HEK293T (cell line): ENCODE measurements around the gene PHLPP1.

Experiments used
- CTCF ChIA-PET: fragments of 350-600 bp; formaldehyde crosslinking; extraction: SDS; loops from one replicate; lab custom pipeline; 2021; ENCODE audit warnings: antibody characterized with exemption, inconsistent platforms; lab: Yijun Ruan, JAX
- POLR2A ChIA-PET: fragments of 350-600 bp; formaldehyde crosslinking; extraction: SDS; loops from one replicate; lab custom pipeline; 2020; ENCODE audit warnings: antibody characterized with exemption, inconsistent platforms; lab: Yijun Ruan, JAX
- DNase-seq: peaks from one replicate; pipeline ENCODE4 v3.0.0; 2012; ENCODE audit warnings: mixed read lengths; ENCODE audit errors: extremely low spot score
- ARNT ChIP-seq: fragments of 450-650 bp; IDR thresholded peaks from 2 replicates; pipeline ENCODE4 v1.6.1; 2017; ENCODE audit warnings: mild to moderate bottlenecking
- BHLHE40 ChIP-seq: fragments of 450-650 bp; IDR thresholded peaks from 2 replicates; pipeline ENCODE4 v1.6.1; 2016; ENCODE audit warnings: mild to moderate bottlenecking, moderate library complexity, borderline replicate concordance
- CTBP1 ChIP-seq: fragments of 450-650 bp; IDR thresholded peaks from 2 replicates; pipeline ENCODE4 v1.6.1; 2016; ENCODE audit warnings: borderline replicate concordance
- ELF4 ChIP-seq: fragments of 450-650 bp; IDR thresholded peaks from 2 replicates; pipeline ENCODE4 v1.6.1; 2017; ENCODE audit warnings: antibody characterized with exemption
- FOXA1 ChIP-seq: fragments of 450-650 bp; IDR thresholded peaks from 2 replicates; pipeline ENCODE4 v1.6.1; 2016; ENCODE audit warnings: mild to moderate bottlenecking
- FOXK2 ChIP-seq: fragments of 450-650 bp; IDR thresholded peaks from 2 replicates; pipeline ENCODE4 v1.6.1; 2016; ENCODE audit warnings: mild to moderate bottlenecking
- FOXM1 ChIP-seq: fragments of 450-650 bp; IDR thresholded peaks from 2 replicates; pipeline ENCODE4 v1.6.1; 2017; ENCODE audit warnings: mild to moderate bottlenecking, borderline replicate concordance
- HDGF ChIP-seq: fragments of 450-650 bp; IDR thresholded peaks from 2 replicates; pipeline ENCODE4 v1.6.1; 2017; ENCODE audit warnings: antibody characterized with exemption, borderline replicate concordance
- L3MBTL2 ChIP-seq: fragments of 450-650 bp; conservative IDR thresholded peaks from 2 replicates; pipeline ENCODE4 v1.6.1; 2016; ENCODE audit warnings: mild to moderate bottlenecking
- LEF1 ChIP-seq: fragments of 450-650 bp; IDR thresholded peaks from 2 replicates; pipeline ENCODE4 v1.6.1; 2017; ENCODE audit warnings: mild to moderate bottlenecking, borderline replicate concordance
- NFRKB ChIP-seq: fragments of 450-650 bp; IDR thresholded peaks from 2 replicates; pipeline ENCODE4 v1.6.1; 2016; ENCODE audit warnings: mild to moderate bottlenecking, moderate library complexity
- PKNOX1 ChIP-seq: fragments of 450-650 bp; IDR thresholded peaks from 2 replicates; pipeline ENCODE4 v1.6.1; 2016
- SP1 ChIP-seq: fragments of 450-650 bp; IDR thresholded peaks from 2 replicates; pipeline ENCODE4 v1.6.1; 2017
- SUZ12 ChIP-seq: fragments of 450-650 bp; IDR thresholded peaks from 2 replicates; pipeline ENCODE4 v1.6.1; 2016; ENCODE audit warnings: mild to moderate bottlenecking
- TARDBP ChIP-seq: fragments of 450-650 bp; IDR thresholded peaks from 2 replicates; pipeline ENCODE4 v1.6.1; 2016
- ZNF384 ChIP-seq: fragments of 450-650 bp; IDR thresholded peaks from 2 replicates; pipeline ENCODE4 v1.6.1; 2016

The PHLPP1 gene

GRCh38 chr18:62757399-62758010 lies 42.2 kb downstream of the PHLPP1 start:
- POLR2A ChIA-PET: interaction anchor here (0.7 kb wide), 1 partner anchor 9 kb away, joined by 3 read pairs; no protein-coding TSS in a partner anchor
- no peak for DNase-seq
- TF ChIP-seq FOXM1 (no peak), FOXK2 (no peak), LEF1 (no peak), SUZ12 (no peak), L3MBTL2 (no peak), ZNF384 (no peak), TARDBP (no peak), NFRKB (no peak), ELF4 (no peak), PKNOX1 (no peak), BHLHE40 (no peak), HDGF (no peak), CTBP1 (no peak), FOXA1 (no peak)
- CTCF ChIA-PET: no interaction called here

- ChIA-PET POLR2A (no interaction called here), CTCF (no interaction called here)
- TF ChIP-seq FOXM1 (no peak), ELF4 (no peak), FOXK2 (no peak), CTBP1 (no peak), LEF1 (no peak), PKNOX1 (no peak), BHLHE40 (no peak), FOXA1 (no peak), TARDBP (no peak), SUZ12 (no peak), L3MBTL2 (no peak), HDGF (no peak), ARNT (no peak), ZNF384 (no peak), SP1 (no peak), NFRKB (no peak)
- DNase-seq: no peak
Measured at GRCh38 chr18:62758591-62758990, 43.2 kb downstream of the PHLPP1 start.

DNA sequence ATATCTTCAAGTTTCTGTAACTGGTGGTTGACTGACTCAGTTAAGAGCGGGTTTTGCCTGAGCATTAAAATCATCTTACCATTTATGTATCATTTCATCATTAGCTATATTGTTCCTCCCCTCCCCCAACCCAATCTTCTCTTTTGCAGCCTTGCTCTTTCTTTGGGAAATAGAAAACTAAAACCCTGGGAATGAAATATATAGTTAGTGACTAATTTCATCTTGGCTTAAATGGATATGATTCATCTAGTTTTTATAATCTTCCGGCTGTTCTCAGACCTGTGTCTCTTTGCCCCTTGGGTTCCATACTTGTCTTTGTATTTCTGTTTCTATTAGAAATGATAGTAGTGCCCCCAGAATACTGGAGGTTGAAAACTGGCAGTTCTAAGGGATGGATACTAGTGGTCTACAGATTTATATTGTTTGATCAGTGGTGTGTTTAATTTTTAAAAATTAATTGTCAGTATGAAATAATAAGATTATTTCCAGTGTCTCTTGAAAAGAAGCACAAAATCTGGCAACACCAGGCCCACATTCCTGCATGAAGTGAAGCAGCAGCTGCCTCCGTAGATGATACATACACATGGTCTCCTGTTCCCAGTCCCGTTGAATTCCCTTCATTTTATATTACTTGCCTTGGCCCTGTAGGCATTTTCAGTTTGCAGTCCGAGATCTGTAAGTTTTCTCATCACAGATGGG lies 44.5 kb downstream of the PHLPP1 start:
- CTCF ChIA-PET: interaction anchor here (0.7 kb wide), 1 partner anchor 10 kb away, joined by 4 read pairs; no protein-coding TSS in a partner anchor
- DNase-seq: no peak
- POLR2A ChIA-PET: no interaction called here
- TF ChIP-seq SUZ12: no peak
- TF ChIP-seq BHLHE40: no peak
- TF ChIP-seq ELF4: no peak
- no peak for TF ChIP-seq FOXM1
- no peak for TF ChIP-seq ARNT
- no peak for TF ChIP-seq FOXA1
- TF ChIP-seq HDGF: no peak

DNA sequence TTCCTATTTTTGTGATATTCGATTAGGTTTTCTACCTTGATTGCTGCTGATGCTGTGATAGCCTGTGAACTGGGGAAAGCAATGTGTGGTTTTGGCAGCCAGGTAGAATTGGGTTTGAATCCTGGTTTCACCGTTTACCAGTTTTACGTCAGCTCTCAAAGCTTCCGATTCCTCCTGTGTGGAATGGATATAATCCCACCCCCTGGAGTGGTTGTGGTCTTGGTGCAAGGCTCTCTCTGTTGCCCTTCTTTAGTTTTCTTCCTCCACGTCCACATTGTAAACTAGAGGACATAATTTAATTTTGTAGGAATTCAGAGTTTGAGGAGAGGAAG lies 45.0 kb downstream of the PHLPP1 start:
- DNase-seq: no peak
- POLR2A ChIA-PET: no interaction called here
- no peak for TF ChIP-seq SUZ12
- no peak for TF ChIP-seq L3MBTL2
- no peak for TF ChIP-seq HDGF
- no peak for TF ChIP-seq BHLHE40
- TF ChIP-seq TARDBP: no peak
- TF ChIP-seq PKNOX1: no peak
- CTCF ChIA-PET: no interaction called here

- POLR2A ChIA-PET: no interaction called here
- DNase-seq: no peak
- no peak for TF ChIP-seq BHLHE40
- TF ChIP-seq FOXM1: no peak
- TF ChIP-seq FOXA1: no peak
- TF ChIP-seq LEF1: no peak
- TF ChIP-seq SUZ12: no peak
- TF ChIP-seq ARNT: no peak
- CTCF ChIA-PET: no interaction called here
Measured at GRCh38 chr18:62763101-62763521, 47.8 kb downstream of the PHLPP1 start.

- ChIA-PET POLR2A (interaction anchor here (0.8 kb wide), 1 partner anchor 9 kb away, joined by 3 read pairs; no protein-coding TSS in a partner anchor), CTCF (no interaction called here)
- no peak for DNase-seq
- no peak for TF ChIP-seq BHLHE40
Measured at GRCh38 chr18:62766266-62766665, 50.9 kb downstream of the PHLPP1 start.
